GM10248 (cell line): ENCODE measurements around the gene C11orf71.

Experiments
- CTCF ChIA-PET: fragments of 300-600 bp; sonication (Branson Sonifier 250); formaldehyde crosslinking; extraction: SDS; loops from one replicate; lab custom pipeline; 2021; ENCODE audit warnings: antibody characterized with exemption; lab: Yijun Ruan, JAX
- POLR2A ChIA-PET: fragments of 350-650 bp; sonication (Branson Sonifier 250); formaldehyde crosslinking; extraction: SDS; loops from one replicate; lab custom pipeline; 2020; ENCODE audit warnings: antibody characterized with exemption; lab: Yijun Ruan, JAX
- DNase-seq: peaks from one replicate; pipeline ENCODE4 v3.0.0; 2012; ENCODE audit errors: extremely low spot score
- TF ChIP-seq, protein P1 (sequence below): IDR thresholded peaks from 2 replicates; pipeline ENCODE4 v1.5.1; 2012; ENCODE audit warnings: mild to moderate bottlenecking, low read depth; ENCODE audit errors: extremely low read depth, missing control alignments, control extremely low read depth

The C11orf71 gene

DNA sequence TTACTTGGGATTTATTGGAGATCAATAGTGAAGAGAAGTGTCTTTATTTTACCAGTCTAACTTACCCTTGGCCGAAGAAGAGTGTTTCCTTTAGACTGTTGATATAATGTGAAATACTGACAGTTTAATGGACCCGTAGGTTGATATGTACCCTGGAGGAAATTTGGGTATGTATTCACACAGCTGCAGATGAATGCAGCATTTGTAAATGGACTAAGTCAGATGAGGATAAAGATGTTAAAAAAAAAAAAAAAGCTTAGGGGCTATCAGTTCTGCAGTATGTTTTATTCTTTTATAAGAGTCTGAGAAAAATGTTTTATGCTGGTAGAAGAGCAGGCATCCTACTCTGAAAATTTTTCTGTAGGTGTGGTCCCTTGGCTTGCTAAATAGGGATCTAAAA lies 41.6 kb upstream of the C11orf71 start:
- CTCF ChIA-PET, result interaction anchor here (2.9 kb wide), 1 partner anchor 10 kb away, joined by 10 read pairs; no protein-coding TSS in a partner anchor
- DNase-seq, result no peak
- TF ChIP-seq, protein P1, sequence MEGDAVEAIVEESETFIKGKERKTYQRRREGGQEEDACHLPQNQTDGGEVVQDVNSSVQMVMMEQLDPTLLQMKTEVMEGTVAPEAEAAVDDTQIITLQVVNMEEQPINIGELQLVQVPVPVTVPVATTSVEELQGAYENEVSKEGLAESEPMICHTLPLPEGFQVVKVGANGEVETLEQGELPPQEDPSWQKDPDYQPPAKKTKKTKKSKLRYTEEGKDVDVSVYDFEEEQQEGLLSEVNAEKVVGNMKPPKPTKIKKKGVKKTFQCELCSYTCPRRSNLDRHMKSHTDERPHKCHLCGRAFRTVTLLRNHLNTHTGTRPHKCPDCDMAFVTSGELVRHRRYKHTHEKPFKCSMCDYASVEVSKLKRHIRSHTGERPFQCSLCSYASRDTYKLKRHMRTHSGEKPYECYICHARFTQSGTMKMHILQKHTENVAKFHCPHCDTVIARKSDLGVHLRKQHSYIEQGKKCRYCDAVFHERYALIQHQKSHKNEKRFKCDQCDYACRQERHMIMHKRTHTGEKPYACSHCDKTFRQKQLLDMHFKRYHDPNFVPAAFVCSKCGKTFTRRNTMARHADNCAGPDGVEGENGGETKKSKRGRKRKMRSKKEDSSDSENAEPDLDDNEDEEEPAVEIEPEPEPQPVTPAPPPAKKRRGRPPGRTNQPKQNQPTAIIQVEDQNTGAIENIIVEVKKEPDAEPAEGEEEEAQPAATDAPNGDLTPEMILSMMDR, result no peak
- POLR2A ChIA-PET, result no interaction called here

DNA sequence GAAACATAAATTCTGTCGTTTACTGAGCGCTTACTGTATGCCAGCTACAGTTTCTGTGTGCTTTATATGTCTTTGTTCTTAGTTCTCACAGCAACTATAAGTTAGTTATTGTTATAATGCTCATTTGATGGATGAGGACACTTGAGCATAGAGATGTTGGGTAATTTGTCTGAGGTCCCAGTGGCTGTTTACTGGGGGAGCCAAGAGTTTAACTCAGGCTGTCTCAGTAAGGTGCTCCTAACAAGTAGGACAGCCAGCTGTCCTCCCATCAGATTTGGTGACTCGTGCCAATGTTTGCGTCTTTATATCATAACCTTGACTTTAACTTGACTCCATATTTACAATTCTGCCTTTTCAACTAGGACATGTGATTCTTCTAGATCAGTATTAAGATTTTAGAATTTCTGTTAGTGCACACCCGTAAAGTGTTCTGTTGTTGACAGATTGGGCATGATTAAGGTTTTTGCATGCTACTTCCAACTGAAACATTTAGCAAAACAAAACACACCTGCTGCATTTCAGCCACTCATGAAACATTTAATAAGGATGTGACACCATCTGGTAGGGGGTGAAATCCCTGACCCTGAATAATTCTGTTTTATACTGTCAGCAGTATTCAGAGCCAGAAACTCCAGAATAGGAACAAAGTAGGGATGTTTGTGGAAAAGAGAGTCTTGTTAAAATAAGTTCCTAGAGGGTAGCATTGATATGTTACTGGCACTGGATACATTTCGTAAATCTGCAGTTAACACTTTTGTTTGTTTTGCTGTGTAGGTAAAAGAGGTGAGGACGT lies 40.9 kb upstream of the C11orf71 start:
- CTCF ChIA-PET, result no interaction called here
- TF ChIP-seq, protein P1, result no peak
- POLR2A ChIA-PET, result no interaction called here
- DNase-seq, result no peak

DNA sequence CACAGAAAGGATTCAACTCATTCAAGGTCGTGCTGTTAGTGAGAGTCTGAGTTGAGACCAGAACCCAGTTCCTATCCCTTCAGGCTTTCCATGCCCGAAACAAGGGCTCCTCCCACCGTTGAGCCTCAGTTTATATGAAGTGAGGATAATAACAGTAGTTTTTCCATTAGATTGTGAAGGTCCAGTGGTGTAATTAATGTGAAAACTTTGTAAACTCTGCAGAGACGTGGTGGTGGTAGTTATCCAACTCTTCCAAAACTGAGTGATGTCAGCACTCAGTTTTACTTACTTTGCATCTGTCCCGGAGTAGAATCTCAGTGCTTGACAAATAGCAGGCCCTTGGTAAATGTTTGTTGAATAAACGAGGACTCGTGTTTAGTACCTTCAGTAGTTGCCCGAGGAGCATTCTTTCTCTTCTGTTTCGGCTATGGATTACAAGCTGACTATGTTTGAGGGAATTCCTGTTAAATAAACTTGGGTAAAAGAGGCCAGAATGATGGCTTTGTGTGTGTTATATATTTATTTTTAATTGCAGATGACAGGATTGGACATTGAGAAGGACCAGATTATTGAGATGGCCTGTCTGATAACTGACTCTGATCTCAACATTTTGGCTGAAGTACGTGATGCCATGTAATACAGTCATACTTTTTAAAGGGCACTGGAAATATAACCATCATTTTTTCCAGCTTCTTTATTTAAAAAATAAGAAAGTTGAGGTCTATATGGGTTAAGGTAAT lies 40.0 kb upstream of the C11orf71 start:
- TF ChIP-seq, protein P1, result no peak
- ChIA-PET POLR2A (no interaction called here), CTCF (no interaction called here)
- no peak for DNase-seq

DNA sequence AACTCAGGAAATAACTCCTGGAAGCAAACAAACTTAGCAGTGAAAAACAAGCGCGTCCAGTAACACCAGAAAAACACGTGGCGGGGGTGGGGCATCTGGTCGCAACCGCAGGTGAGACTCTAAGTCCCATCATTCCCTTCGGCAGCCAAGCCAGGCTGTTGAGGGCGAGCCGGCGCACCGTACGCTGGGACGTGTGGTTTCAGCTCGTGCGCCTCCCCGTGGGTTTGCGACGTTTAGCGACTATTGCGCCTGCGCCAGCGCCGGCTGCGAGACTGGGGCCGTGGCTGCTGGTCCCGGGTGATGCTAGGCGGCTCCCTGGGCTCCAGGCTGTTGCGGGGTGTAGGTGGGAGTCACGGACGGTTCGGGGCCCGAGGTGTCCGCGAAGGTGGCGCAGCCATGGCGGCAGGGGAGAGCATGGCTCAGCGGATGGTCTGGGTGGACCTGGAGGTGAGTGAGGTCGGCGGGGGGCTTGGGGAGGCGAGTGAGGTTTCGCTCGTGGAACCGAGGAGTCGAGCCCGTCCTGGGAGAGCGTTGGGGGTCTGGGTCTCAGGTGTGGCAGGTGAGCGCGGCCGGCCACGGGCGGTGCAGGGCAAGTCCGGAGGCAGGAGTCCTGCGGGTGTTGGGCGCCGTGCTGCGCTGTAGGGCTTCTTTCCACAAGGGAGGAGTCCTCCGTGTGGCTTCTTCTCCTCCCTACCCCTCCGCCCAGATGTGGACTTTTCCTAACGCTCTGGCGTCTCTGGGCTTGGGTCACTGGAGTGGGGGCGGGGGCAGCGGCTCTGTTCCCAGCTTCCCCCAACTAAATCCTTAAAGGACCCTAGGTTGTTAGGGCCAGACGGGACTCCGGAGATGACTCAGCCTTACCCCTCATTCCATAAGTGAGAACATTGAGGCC lies 39.2 kb upstream of the C11orf71 start, which contains the start of gene REXO2:
TSS of gene REXO2 (plus strand) at position 239 of the 892 bp plus-strand sequence. CDS start at position 301, 62 bp downstream.
- POLR2A ChIA-PET, result no interaction called here
- DNase-seq, result peak; percentile 95
- TF ChIP-seq, protein P1, result peak; percentile 26
- CTCF ChIA-PET, result interaction anchor here (1.2 kb wide), 1 partner anchor 9 kb away, joined by 3 read pairs; no protein-coding TSS in a partner anchor

DNA sequence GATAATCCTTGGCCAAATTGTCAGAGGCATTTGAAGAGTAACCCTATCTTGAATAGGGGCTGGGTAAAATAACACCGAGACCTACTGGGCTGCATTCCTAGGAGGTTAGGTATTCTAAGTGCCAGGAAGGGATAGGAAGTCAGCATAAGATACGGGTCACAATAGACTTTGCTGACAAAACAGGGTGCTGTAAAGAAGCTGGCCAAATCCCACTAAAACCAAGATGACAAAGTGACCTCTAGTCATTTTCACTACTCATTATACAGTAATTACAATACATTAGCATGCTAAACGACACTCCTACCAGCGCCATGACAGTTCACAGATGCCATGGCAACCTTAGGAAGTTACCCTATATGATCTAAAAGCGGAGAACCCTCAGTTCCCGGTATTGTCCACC lies 38.0 kb upstream of the C11orf71 start:
- ChIA-PET POLR2A (no interaction called here), CTCF (interaction anchor here (1.2 kb wide), 1 partner anchor 8 kb away, joined by 3 read pairs; no protein-coding TSS in a partner anchor)
- TF ChIP-seq, protein P1, result no peak
- DNase-seq, result no peak

DNA sequence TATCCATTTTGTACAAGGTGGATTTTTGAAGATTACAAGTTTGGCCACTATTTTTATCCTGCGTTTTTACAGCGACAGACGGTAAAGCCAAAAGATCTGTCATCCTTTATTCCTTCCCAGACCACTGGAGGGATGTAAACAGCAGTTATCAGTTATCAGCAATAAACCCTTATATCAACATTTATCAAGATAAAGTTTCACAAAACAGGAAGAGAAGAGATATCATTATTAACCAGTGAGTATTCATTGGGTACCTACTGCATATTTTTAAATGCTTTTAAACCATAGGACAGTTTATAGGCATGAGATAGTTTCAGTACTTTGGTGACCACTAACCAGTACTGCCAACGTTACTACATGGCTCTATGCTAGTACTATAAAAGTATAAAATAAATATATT lies 33.1 kb upstream of the C11orf71 start:
- ChIA-PET POLR2A (no interaction called here), CTCF (no interaction called here)
- TF ChIP-seq, protein P1, result no peak
- no peak for DNase-seq
